Measurements from ENCODE around the gene DDX1.

DDX1 gene

DNA sequence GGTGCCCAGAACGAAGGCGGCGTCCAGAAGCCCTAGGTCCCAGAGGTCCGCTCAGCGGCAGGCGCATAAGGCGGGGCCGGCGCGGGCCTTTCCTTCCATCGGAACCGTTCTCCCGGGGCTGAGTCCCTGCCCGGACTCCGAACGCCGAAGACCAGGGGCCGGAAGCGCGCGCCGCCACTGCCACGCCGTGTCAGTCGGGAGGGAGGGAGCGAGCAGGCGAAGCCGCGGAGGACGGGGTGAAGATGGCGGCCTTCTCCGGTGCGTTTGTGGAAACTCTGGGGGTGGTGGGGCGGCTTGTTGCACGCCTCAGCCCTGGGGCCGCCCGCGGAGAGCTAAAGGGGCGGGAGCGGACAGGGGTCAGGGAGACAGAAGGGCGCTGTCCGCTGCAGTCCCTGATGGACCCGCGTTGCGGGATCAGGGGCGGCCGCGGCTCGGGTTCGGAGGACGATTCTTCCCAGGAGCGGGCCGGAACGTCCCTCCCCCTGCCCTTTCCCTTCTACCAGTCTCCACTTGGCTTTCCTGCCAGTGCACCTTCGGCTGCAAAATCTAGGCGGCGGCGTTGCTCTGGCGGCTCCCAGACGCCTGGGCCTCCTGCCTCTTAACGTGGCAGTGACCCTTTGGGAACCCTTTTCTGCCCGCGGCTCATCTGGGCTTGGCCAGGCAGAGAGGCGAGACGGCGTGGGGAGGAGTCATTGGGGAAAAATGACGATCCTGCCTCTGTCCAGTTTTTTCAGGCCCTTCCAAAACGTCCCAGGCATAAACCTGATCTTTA lies at the start of gene DDX1 (continued):
- TF ChIP-seq, protein P1, sequence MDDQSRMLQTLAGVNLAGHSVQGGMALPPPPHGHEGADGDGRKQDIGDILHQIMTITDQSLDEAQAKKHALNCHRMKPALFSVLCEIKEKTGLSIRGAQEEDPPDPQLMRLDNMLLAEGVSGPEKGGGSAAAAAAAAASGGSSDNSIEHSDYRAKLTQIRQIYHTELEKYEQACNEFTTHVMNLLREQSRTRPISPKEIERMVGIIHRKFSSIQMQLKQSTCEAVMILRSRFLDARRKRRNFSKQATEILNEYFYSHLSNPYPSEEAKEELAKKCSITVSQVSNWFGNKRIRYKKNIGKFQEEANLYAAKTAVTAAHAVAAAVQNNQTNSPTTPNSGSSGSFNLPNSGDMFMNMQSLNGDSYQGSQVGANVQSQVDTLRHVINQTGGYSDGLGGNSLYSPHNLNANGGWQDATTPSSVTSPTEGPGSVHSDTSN (CRISPR knock-in tag; IDR thresholded peaks at IDR 0.05), result peak; percentile 70
- TF ChIP-seq ZNF221 (tag by site-specific recombination; IDR thresholded peaks at IDR 0.05; ENCODE audit: borderline replicate concordance) (no peak), ZNF558 (tag by site-specific recombination; IDR thresholded peaks at IDR 0.05) (no peak), SCRT1 (tag by site-specific recombination; IDR thresholded peaks at IDR 0.05; ENCODE audit: borderline replicate concordance) (no peak), ZNF10 (tag by site-specific recombination; IDR thresholded peaks at IDR 0.05) (0 out of 2 replicates have a peak, but pooled peaks have one; percentile 54), ZFP41 (tag by site-specific recombination; IDR thresholded peaks at IDR 0.05; ENCODE audit: borderline replicate concordance) (no peak), TCF7L2 (IDR thresholded peaks at IDR 0.05; ENCODE audit: borderline replicate concordance, low read depth, low read length) (no peak), EGR2 (tag by site-specific recombination; IDR thresholded peaks at IDR 0.05; ENCODE audit: low read depth) (no peak), ZNF48 (tag by site-specific recombination; IDR thresholded peaks at IDR 0.05) (no peak), ZNF2 (tag by site-specific recombination; IDR thresholded peaks at IDR 0.05) (peak; percentile 81), ZIC2 (tag by site-specific recombination; IDR thresholded peaks at IDR 0.05) (peak; percentile 32; the same call in 1 of the 2 replicates), KLF10 (tag by site-specific recombination; IDR thresholded peaks at IDR 0.05) (no peak), ZNF571 (tag by site-specific recombination; IDR thresholded peaks at IDR 0.05) (no peak), GLI2 (tag by site-specific recombination; IDR thresholded peaks at IDR 0.05; ENCODE audit: borderline replicate concordance, low read depth) (no peak), ZNF112 (tag by site-specific recombination; IDR thresholded peaks at IDR 0.05) (no peak), ZNF473 (tag by site-specific recombination; IDR thresholded peaks at IDR 0.05) (no peak), ZNF274 (IDR thresholded peaks at IDR 0.05; ENCODE audit: low read length) (no peak), ZNF274 (tag by site-specific recombination; IDR thresholded peaks at IDR 0.05; ENCODE audit: borderline replicate concordance) (no peak), BCL11B (tag by site-specific recombination; IDR thresholded peaks at IDR 0.05; ENCODE audit: low read depth) (no peak), ZNF239 (tag by site-specific recombination; IDR thresholded peaks at IDR 0.05) (no peak), ZNF530 (tag by site-specific recombination; IDR thresholded peaks at IDR 0.05; ENCODE audit: low read depth) (no peak), BCL11A (tag by site-specific recombination; IDR thresholded peaks at IDR 0.05; ENCODE audit: low read depth) (no peak)
- TF ChIP-seq, protein P2, sequence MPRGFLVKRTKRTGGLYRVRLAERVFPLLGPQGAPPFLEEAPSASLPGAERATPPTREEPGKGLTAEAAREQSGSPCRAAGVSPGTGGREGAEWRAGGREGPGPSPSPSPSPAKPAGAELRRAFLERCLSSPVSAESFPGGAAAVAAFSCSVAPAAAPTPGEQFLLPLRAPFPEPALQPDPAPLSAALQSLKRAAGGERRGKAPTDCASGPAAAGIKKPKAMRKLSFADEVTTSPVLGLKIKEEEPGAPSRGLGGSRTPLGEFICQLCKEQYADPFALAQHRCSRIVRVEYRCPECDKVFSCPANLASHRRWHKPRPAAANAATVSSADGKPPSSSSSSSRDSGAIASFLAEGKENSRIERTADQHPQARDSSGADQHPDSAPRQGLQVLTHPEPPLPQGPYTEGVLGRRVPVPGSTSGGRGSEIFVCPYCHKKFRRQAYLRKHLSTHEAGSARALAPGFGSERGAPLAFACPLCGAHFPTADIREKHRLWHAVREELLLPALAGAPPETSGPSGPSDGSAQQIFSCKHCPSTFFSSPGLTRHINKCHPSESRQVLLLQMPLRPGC (tag by site-specific recombination; IDR thresholded peaks at IDR 0.05), result no peak
- TF ChIP-seq, protein P3, sequence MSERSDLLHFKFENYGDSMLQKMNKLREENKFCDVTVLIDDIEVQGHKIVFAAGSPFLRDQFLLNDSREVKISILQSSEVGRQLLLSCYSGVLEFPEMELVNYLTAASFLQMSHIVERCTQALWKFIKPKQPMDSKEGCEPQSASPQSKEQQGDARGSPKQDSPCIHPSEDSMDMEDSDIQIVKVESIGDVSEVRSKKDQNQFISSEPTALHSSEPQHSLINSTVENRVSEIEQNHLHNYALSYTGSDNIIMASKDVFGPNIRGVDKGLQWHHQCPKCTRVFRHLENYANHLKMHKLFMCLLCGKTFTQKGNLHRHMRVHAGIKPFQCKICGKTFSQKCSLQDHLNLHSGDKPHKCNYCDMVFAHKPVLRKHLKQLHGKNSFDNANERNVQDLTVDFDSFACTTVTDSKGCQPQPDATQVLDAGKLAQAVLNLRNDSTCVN (tag by site-specific recombination; optimal IDR thresholded peaks at IDR 0.05), result peak; percentile 93
- TF ChIP-seq, protein P4, sequence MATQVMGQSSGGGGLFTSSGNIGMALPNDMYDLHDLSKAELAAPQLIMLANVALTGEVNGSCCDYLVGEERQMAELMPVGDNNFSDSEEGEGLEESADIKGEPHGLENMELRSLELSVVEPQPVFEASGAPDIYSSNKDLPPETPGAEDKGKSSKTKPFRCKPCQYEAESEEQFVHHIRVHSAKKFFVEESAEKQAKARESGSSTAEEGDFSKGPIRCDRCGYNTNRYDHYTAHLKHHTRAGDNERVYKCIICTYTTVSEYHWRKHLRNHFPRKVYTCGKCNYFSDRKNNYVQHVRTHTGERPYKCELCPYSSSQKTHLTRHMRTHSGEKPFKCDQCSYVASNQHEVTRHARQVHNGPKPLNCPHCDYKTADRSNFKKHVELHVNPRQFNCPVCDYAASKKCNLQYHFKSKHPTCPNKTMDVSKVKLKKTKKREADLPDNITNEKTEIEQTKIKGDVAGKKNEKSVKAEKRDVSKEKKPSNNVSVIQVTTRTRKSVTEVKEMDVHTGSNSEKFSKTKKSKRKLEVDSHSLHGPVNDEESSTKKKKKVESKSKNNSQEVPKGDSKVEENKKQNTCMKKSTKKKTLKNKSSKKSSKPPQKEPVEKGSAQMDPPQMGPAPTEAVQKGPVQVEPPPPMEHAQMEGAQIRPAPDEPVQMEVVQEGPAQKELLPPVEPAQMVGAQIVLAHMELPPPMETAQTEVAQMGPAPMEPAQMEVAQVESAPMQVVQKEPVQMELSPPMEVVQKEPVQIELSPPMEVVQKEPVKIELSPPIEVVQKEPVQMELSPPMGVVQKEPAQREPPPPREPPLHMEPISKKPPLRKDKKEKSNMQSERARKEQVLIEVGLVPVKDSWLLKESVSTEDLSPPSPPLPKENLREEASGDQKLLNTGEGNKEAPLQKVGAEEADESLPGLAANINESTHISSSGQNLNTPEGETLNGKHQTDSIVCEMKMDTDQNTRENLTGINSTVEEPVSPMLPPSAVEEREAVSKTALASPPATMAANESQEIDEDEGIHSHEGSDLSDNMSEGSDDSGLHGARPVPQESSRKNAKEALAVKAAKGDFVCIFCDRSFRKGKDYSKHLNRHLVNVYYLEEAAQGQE (tag by site-specific recombination; IDR thresholded peaks at IDR 0.05), result peak; percentile 86
- TF ChIP-seq, protein P5, sequence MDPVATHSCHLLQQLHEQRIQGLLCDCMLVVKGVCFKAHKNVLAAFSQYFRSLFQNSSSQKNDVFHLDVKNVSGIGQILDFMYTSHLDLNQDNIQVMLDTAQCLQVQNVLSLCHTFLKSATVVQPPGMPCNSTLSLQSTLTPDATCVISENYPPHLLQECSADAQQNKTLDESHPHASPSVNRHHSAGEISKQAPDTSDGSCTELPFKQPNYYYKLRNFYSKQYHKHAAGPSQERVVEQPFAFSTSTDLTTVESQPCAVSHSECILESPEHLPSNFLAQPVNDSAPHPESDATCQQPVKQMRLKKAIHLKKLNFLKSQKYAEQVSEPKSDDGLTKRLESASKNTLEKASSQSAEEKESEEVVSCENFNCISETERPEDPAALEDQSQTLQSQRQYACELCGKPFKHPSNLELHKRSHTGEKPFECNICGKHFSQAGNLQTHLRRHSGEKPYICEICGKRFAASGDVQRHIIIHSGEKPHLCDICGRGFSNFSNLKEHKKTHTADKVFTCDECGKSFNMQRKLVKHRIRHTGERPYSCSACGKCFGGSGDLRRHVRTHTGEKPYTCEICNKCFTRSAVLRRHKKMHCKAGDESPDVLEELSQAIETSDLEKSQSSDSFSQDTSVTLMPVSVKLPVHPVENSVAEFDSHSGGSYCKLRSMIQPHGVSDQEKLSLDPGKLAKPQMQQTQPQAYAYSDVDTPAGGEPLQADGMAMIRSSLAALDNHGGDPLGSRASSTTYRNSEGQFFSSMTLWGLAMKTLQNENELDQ (tag by site-specific recombination; IDR thresholded peaks at IDR 0.05; ENCODE audit: low read depth), result no peak
- TF ChIP-seq, protein P6, sequence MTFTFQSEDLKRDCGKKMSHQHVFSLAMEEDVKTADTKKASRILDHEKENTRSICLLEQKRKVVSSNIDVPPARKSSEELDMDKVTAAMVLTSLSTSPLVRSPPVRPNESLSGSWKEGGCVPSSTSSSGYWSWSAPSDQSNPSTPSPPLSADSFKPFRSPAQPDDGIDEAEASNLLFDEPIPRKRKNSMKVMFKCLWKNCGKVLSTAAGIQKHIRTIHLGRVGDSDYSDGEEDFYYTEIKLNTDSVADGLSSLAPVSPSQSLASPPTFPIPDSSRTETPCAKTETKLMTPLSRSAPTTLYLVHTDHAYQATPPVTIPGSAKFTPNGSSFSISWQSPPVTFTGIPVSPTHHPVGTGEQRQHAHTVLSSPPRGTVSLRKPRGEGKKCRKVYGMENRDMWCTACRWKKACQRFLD (tag by site-specific recombination; IDR thresholded peaks at IDR 0.05), result no peak
- TF ChIP-seq, protein P7, sequence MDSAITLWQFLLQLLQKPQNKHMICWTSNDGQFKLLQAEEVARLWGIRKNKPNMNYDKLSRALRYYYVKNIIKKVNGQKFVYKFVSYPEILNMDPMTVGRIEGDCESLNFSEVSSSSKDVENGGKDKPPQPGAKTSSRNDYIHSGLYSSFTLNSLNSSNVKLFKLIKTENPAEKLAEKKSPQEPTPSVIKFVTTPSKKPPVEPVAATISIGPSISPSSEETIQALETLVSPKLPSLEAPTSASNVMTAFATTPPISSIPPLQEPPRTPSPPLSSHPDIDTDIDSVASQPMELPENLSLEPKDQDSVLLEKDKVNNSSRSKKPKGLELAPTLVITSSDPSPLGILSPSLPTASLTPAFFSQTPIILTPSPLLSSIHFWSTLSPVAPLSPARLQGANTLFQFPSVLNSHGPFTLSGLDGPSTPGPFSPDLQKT (IDR thresholded peaks at IDR 0.05; ENCODE audit: borderline replicate concordance, low read depth, low read length), result no peak
